T1000 (cell line): ENCODE results near the gene CNOT3.
A peak's percentile ranks its signal among the peaks of the same experiment; 100 is the strongest.

ENCODE experiments used
- DNase-seq: peaks from one replicate; lab custom pipeline; 2025; ENCODE audit warnings: mixed read lengths; lab: John Stamatoyannopoulos, UW

The CNOT3 gene

DNA sequence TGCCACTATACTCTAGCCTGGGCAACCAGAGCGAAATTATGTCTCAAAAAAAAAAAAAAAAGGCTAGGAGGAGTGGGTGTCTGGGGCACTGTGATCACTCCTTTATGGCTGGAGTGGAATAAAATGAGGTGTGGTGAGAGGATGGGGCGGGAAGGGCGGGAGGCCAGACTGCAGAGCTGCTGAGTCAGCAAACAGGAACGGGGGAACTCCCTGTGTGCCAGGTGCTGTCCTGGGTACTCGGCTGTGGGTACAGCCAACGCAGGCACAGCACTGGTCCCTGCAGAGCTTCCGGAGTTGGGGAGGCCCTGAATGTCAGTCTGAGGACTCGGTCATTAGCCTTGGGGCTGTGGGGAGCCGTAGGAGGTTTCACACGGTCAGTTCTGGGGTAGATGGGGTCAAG, 16.3 kb upstream of the CNOT3 start:
- DNase-seq, result no peak

DNA sequence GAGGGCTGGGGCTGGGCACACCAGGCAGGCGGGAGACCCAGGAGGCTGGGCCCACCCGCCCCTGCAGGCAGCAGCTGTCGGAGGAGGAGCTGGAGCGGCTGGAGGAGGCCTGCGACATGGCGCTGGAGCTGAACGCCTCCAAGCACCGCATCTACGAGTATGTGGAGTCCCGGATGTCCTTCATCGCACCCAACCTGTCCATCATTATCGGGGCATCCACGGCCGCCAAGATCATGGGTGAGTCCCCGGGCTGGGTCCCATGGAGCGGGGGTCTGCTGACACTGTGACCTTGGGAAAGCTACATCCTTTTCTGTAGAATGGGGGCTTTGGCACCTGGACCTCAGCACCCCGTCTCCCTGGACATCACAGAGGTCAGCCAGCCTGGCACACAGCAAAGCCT, 13.9 kb upstream of the CNOT3 start:
- DNase-seq, result no peak

DNA sequence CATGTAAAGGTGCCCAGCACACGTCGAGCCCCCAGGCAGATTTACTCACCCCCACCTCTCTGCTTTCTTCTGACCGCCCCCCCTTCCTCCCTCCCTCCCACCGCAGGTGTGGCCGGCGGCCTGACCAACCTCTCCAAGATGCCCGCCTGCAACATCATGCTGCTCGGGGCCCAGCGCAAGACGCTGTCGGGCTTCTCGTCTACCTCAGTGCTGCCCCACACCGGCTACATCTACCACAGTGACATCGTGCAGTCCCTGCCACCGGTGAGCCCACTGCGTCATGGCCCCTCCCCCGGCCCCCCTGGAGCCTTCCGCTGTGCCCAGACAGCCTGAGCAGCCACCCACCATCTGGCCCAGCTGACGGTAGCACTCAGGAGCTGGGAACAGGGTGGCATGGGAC, 13.2 kb upstream of the CNOT3 start:
- DNase-seq, result no peak

DNA sequence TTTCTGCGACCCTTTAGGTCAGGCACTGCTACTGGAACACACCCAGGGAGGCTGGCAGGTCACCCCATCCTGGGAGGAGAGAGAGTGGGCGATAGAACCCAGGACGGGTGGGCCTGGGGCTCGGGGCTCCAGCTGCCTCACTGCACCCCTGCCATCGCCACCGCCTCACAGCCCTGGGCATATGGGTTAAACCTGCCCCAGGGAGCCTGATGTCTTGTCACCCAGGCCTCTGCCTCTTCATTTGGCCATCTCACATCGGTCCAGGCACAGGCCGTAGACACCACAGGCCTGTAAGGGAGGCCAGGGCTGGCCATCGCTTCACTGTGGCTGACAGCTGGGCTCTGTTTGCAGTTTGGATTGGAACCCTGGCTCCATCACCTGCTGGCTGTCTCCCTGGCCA, 11.8 kb upstream of the CNOT3 start:
- no peak for DNase-seq

DNA sequence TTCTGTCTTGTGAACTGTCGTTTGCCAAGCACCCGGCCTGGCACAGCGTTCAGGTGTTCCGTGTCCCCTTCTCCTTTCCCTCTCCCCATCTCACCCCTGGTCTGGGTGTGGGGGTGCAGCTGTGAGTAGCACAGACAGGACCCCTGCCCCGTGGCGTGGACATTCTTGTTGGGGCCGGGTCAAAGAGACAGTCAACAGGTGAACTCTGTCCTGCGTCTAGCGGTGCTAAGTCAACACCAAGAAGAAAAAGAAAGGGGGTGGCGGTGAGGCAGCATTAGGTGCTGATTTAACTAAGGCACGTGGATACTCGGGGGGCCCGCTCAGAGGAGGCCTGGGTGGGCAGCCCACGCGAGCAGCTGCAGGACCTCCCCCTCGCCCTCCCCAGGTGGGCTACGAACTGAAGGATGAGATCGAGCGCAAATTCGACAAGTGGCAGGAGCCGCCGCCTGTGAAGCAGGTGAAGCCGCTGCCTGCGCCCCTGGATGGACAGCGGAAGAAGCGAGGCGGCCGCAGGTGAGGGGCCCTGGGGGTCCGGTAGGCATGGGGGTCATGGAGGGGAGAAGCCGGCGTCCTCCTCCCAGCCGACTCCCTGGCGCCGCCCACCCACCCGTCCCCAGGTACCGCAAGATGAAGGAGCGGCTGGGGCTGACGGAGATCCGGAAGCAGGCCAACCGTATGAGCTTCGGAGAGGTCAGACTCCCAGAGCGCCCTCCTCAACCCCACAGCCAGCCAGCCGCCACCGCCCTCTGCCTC, 9.7 kb upstream of the CNOT3 start:
- DNase-seq, result no peak

DNA sequence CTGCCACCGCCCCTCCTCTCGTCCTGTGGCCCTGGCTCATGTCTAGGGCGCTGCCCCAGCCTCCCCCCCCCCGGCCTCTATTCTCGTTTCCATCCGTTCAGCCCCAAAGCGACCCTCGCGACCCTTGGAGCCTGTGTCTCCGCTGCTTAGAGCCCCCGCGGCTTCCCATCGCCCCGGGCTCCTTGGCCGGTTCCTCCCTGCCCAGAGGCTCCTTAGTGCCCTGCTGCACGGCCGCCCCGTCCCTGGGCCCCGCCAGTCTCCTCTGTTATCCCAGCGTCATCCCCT, 9.2 kb upstream of the CNOT3 start:
- no peak for DNase-seq

DNA sequence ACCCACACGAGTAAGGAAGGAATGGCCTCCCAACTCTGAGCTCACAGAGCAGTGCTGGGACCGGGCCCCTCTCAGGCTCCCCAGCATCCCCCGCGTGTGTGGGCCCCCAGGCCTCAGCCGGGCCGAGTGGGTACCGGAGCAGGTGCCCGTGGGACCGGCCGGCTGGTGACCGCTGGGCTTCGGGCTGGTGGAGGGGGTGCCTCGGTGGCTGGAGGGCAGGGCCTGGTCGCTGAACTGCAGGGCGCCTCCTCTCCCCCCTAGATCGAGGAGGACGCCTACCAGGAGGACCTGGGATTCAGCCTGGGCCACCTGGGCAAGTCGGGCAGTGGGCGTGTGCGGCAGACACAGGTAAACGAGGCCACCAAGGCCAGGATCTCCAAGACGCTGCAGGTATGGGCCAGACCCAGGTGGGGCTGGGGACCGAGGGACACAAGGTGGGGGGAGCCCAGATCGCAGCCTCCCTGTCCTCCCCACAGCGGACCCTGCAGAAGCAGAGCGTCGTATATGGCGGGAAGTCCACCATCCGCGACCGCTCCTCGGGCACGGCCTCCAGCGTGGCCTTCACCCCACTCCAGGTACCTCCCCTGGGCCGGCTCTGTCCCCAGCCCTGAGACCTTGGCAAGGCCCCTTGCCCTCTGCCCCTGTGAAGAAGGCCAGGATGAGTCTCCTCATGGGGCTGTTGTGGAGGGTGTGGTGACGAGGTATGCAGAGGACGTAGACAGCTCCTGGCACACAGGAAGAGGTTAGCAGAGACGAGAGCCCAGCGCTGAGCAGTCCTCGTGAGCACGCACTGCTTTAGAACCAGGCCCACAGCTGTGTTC, 8.6 kb upstream of the CNOT3 start:
- DNase-seq, result no peak

DNA sequence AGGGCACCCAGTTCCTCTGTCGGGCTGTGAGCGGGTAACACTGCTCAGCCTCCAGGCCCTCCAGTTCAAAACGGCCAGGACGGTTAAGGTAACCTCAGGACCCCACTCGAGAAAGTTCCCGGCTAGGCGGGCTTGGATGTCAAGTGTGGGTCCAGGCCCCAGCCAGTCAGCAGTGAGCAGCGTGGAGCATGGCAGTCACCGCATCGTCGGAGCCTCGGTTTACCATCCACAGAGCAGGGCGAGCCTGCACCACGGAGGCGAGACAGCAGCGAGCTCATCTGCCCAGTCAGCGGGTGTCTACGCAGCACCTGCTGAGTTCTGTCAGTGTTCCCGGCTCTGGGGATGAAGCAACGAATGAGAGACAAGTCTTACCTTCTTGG, 8.0 kb upstream of the CNOT3 start:
- no peak for DNase-seq

DNA sequence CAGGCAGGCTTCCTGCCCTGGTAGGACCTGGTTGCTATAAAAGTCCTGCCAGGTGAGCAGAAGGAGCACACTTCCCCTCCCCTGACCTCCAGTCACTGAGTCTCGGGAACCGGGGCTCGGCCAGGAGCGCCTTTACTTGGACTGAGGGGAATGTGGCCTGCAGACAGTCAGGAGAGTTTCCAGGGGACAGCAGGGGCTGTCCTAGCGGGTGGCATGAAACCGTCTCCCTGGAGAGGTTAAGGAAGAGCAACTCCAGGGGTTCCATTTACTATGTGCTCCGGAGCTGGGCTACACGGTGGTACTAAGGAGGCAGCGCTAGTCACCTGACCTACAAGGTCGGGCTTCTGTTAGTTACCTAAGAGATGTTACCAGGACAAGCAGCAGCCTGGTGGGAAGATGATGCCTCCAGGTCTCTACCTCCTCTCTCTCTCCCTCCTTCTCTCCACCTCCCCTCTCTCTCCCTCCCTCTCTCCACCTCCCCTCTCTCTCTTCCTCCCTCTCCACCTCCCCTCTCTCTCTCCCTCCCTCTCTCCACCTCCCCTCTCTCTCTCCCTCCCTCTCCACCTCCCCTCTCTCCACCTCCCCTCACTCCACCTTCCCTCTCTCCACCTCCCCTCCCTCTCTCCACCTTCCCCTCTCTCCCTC, 4.1 kb upstream of the CNOT3 start:
- peak; percentile 21 for DNase-seq

DNA sequence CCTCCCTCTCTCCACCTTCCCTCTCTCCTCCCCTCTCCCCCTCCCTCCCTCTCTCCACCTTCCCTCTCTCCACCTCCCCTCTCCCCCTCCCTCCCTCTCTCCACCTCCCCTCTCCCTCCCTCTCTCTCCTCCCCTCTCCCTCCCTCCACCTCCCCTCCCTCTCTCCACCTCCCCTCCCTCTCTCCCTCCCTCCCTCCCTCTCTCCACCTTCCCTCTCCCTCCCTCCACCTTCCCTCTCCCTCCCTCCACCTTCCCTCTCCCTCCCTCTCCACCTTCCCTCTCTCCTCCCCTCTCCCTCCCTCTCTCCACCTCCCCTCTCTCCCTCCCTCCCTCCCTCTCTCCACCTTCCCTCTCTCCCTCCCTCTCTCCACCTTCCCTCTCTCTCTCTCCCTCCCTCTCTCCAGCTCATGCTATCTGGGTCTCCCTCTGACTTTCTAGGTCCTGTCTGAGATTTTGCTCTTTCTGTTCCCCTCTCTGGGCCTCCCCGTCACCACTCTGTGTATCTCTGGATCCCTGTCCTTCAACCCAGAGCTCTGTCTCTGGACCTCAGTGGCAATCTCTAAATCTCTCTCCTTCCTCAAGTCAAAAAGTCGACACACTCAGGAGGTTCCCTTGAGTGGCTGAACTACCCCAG, 3.5 kb upstream of the CNOT3 start:
- DNase-seq, result no peak

DNA sequence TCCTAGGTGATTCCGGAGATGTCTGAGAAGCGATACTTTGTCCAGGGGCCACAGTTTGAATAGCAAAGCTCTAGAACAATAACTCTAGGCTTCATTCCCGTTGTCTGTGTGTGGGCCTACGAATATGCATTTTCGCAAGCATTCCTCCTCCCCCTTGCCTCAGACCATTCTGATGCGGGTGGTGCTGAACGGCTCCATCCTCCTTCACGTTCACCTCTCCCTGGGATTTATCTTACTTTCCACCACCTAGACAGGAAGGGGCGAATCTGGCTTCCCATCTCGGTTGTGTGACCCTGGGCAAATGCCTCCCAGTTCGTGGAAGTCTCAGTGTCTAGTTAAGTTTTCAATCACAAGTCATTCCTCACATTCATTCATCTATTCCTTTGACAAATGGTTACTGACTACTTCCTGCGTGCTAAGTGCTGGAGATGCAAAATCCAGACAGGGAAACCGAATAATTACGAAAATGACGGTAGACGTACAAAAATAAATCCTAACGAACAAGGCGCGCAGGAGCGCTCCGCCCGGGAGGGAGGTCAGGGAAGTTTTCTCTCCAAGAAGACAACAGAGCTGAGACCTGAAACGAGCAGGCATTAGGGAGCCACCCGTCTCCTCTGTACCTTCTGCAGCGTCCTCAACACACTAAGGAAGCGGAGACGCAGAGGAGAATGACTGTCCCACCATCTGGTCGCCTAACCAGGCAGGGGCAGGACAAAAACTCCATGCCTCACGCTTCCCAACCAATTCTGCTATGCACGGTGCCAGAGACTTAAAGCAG, 1.3 kb upstream of the CNOT3 start:
- no peak for DNase-seq

DNA sequence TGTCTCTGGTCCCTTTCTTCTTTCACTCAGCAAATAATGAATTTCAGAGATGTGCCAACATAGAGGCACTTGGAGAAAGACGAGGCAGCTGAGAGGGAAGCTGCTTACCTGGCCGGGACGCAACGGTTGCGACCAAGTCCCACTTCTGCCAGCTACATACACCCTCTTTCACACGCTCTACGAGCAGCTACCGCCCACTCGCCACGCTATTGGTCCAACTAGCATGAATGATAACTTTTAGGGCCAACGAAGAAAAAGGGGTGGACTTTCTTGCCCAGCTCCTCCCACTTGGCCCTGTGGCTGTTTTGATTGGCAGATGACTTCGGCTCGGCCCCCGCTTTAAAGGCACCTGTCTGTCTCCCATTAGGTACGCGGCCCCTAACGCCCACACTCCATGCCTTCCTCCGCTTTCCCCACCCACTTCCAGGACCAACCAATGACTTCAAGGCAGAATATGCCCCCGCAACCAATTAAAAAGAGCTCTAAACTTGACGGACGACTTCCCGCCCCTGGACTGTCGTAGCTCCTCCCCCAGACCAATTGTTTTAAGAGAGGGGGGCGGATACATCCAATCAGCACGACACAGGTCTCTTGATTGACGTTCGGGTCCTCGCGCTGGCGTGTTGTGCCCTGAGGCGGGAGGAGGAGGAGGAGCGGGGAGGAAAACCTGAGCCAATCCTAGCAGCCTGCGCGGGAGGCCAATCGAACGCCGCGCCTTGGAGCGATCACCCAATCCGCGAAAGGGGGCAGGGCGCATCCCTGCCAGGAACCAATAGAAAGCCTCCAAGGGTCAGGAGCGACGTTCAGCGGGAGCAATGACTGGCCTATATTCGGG, 481 bp upstream of the CNOT3 start:
- peak; percentile 100 for DNase-seq

DNA sequence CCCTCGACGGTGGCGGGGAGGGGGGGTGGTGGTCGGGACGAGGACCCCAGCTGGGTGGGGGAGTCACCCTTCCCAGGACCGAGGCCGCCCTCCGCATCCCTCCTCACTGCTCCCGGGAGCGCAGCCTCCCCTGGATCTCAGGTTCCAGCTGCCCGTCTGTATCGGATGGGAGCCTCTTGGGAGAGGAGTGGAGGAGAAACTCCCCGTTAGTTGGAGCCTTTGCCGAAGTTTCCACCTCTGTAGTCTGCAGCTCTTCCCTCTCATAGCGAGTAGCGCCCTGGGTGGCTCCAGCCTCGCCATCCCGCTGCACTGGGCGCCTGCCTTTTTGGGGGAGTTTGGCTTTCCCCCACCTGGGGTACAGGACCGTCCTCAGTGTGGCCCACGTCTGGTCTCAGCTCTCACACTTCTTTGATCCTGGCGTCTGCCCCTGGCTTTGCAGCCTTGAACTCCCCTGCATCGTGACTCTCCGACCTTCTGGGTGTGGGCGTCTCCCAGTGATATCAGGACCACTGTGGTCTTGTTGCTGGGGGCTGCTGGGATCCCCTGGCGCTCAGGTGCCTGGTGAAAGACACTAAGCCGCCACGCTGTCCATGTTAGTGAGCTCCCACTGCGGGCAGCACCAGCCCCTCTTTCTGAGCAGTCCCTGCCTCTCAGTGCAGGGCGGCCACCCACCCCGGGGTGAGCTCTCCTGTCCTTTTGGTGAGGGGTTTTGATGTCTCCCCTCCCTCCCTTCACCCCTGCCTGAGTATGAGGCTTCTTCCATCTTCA, 1.1 kb downstream of the CNOT3 start:
- DNase-seq, result no peak

DNA sequence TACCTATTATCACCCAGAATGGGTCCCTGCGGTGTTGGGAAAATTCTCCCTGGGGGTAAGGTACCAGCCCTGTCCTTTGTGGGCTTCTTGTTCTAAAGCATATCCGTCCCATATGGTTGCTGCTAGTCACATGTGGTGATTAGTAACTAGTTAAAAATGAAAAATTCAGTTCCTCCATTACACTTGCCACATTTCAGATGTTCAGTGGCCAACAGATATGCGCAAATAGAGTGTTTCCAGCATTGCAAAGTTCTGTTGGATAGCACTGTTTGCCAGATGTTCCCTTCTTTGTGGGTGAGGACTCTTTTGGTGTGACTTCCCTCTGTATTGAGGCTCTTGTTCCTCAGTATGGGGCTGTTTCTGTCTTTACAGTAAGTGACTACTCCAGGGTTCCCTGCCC, 3.8 kb downstream of the CNOT3 start:
- DNase-seq, result no peak

DNA sequence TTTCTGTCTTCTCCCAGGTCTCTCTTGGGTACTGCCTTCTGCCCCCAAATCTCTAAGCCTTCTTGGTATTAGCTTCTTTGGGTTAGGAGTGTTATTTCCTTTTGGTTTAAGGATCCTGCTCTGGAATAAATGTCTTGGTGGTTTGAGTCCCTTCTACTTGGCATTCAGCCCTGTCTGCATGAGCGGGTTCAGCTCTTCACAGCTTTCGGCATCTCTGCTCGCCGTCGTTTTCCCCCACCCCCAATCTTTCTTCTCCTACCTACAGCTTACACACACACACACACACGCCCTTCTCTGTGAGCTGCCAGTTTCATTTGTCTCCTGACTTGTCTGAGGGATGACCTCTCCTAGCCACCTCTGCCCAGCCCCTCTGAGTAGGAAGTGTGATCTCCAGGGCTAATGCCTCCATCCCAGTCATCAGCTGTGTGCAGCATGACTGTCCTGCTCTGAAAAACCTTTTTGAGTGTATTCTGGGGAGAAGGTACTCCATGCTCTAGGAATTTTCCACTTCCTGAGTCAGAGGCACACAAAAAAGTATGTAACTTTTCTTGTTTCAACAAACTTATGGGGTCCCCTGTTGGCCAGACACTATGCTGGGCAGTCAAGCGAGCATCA, 4.7 kb downstream of the CNOT3 start:
- no peak for DNase-seq

DNA sequence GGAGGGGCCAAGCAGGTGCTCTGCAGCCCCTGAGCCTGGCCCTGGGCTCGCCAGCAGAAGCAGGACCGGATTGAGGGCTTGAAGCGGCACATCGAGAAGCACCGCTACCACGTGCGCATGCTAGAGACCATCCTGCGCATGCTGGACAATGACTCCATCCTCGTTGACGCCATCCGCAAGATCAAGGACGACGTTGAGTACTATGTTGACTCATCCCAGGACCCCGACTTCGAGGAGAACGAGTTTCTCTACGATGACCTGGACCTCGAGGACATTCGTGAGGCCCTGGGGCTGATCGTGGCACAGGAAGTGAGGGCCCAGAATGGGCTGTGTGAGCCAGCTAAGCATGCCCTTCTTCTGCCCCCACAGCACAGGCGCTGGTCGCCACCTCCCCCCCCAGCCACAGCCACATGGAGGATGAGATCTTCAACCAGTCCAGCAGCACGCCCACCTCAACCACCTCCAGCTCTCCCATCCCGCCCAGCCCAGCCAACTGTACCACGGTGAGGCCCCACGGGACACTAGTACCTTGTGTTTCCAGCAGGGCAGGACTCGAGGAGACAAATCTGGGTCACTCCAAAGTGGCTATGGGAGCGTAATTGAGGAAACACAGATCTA, 8.1 kb downstream of the CNOT3 start:
- no peak for DNase-seq

DNA sequence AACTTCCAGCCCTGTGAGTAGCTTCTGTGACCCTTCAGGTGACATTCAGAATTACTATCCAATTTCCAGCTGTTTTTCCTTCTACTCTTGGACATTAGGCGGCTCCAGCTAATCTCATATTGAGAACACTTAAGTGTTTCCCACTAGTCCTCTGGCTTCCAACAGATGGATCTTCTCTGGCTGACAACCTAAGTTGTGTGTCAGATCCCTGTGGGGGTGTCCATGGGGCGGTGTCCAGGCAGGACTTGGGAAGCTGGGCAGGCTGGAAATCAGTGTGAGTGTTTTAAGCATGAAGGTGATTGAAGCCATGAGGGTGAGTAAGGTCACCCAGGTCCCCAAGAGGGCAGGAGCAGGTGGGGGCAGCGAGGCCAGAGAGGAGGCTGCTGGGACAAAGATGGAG, 10.1 kb downstream of the CNOT3 start:
- no peak for DNase-seq

DNA sequence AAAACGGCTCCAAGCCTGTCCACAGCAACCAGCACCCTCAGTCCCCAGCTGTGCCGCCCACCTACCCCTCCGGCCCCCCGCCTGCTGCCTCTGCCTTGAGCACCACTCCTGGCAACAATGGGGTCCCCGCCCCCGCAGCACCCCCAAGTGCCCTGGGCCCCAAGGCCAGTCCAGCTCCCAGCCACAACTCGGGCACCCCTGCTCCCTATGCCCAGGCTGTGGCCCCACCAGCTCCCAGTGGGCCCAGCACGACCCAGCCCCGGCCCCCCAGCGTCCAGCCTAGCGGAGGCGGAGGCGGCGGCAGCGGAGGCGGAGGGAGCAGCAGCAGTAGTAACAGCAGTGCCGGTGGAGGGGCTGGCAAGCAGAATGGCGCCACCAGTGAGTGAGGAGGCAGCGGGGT, 10.6 kb downstream of the CNOT3 start:
- no peak for DNase-seq

DNA sequence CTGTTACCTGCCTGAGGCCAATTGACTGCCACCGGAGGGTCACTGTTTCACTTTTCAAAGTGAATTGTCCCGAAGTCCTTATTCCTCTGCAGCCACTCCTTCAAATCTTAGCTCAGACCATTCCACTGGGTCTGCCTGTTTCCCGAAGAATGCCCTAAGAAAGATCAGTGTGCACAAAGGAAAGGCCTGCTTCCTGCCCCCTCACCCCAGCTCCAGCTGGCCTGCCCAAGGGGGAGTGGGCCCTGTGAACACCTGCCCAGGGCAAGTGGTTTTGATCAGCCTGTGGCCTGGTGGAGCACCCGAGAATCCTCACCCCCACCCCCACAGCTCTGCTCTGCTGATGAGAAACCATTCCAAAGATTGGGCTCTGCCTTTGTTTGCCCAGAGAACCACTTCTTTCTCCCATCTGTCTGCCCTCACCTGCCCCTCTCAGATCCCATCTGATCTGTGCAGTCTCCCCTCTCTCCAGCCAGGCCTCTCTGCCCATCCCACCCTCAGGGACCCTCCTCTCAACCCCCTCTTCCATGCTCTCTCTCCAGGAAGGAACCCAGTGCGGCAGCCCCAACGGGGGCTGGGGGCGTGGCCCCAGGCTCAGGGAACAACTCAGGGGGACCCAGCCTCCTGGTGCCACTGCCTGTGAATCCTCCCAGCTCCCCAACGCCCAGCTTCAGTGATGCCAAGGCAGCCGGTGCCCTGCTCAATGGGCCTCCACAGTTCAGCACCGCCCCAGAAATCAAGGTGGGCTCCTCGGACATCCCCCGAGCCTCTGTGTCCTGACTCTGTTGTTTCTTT, 11.7 kb downstream of the CNOT3 start:
- no peak for DNase-seq
